ENCODE data around the gene RIMS1.

The RIMS1 gene

DNA sequence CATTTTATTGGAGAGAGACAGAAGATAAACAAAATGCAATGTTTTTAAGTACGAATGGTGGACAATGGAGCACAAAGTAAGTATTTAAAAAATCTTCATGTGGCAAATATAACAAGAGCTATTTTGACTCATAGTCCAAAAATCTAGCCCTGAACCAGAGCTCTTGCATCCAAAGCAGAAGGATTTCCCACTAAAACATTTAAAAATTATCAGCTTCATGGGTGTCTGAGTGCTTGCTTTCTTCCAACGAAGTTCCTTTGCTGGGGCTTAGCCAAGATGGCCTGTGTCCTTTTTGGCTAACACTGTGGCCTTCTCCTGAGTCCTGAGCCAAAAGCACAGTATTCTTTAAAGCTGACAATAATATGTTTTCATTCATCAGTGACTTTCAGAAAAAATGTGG lies 161.7 kb downstream of the RIMS1 start:
- no peak overlapping the region for H3K4me3 ChIP-seq (ENCODE audit: low read length)
- DNase-seq (ENCODE audit: low read depth), result peak; percentile 74
- TF ChIP-seq, protein P1, sequence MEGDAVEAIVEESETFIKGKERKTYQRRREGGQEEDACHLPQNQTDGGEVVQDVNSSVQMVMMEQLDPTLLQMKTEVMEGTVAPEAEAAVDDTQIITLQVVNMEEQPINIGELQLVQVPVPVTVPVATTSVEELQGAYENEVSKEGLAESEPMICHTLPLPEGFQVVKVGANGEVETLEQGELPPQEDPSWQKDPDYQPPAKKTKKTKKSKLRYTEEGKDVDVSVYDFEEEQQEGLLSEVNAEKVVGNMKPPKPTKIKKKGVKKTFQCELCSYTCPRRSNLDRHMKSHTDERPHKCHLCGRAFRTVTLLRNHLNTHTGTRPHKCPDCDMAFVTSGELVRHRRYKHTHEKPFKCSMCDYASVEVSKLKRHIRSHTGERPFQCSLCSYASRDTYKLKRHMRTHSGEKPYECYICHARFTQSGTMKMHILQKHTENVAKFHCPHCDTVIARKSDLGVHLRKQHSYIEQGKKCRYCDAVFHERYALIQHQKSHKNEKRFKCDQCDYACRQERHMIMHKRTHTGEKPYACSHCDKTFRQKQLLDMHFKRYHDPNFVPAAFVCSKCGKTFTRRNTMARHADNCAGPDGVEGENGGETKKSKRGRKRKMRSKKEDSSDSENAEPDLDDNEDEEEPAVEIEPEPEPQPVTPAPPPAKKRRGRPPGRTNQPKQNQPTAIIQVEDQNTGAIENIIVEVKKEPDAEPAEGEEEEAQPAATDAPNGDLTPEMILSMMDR (conservative IDR thresholded peaks at IDR 0.05; ENCODE audit: low read length), result no peak

DNA sequence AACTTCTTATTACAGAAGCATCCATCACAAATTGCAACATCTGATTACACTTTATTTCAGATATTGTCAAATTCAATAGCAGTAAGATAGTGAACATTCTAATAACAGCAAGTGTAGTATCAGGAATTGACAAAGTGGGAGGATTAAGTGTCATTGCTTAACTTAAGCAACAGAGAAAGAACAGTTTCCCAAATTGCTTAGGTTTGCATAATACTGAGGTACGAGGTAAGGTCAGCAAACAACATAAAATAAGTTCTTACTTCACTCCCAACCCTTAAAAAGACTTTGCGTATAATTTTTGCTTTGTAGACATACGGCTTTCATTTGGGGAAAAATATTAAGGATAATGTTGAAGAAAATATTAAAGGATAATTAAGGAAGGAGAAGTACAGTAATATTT lies 163.0 kb downstream of the RIMS1 start:
- no peak for DNase-seq (ENCODE audit: low read depth)
- TF ChIP-seq, protein P1 (conservative IDR thresholded peaks at IDR 0.05; ENCODE audit: low read length), result no peak
- no peak overlapping the region for H3K4me3 ChIP-seq (ENCODE audit: low read length)

DNA sequence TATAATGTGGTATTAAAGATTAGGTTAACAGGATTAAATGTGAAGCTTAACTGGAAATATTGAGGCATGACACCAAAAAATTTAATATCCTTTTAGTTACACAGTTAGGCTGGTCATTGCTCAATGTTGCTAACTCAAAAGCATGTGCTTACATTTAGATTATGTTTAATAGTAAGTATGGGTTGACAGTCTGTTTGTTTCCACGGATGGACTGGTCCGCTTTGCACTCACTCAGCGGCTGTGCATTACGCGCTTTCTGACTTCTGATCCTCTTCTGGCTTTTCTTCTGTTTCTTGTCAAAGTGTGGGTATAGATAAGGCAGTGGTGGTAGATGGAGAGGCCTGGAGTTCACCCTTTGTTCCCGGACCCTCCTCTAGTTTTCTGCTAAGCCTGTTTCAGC lies 174.9 kb downstream of the RIMS1 start:
- TF ChIP-seq, protein P1 (conservative IDR thresholded peaks at IDR 0.05; ENCODE audit: low read length), result no peak
- no peak for DNase-seq (ENCODE audit: low read depth)
- H3K4me3 ChIP-seq (ENCODE audit: low read length), result no peak overlapping the region

DNA sequence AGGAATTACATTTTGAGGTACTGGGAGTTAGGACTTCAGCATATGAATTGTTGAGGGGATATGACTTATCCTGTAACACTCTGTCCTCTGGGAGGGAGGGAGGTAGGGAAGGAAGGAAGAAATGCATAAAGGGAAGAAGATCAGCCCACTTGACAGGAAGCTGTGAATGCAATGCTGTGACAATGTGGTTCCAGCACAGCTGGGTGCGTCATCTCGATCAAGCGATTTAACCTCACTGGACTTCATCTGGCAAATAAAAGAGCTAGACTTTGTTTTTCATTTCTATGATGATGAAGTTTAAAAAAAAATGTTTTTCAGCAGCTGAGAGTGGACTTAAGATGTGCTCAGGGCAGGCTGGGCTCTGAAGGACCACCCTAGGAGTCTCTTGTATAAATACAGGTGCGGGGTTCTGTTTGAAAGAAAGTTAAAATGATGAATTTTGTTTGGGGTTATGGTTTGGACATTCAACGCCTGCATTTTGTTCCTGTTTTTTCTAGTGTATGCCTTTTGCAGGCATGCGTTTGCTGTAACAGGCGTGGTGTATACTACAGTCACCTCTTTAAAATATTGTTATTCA lies 178.1 kb downstream of the RIMS1 start:
- TF ChIP-seq, protein P1 (conservative IDR thresholded peaks at IDR 0.05; ENCODE audit: low read length), result no peak
- H3K4me3 ChIP-seq (ENCODE audit: low read length), result no peak overlapping the region
- DNase-seq (ENCODE audit: low read depth), result peak; percentile 2

DNA sequence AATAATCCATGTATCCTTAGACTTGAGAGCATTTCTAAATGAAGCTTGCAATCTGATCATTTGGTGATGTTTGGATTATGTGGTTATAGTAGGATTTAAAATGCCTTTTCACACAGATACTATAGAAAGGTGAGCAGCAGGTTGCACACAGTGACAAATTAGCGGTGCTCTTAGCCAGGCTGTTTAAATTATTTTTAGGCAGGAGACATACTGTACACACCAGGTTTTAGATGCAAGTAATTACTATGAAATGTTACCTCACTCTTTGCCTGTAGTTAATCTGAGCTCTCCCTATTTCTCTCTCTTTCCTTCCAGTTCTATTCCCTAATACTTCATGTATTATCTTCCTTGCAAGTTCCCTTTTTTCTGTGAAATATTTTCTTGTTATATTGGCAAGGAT lies 191.7 kb downstream of the RIMS1 start:
- no peak for DNase-seq (ENCODE audit: low read depth)
- no peak overlapping the region for H3K4me3 ChIP-seq (ENCODE audit: low read length)
- TF ChIP-seq, protein P1 (conservative IDR thresholded peaks at IDR 0.05; ENCODE audit: low read length), result no peak

DNA sequence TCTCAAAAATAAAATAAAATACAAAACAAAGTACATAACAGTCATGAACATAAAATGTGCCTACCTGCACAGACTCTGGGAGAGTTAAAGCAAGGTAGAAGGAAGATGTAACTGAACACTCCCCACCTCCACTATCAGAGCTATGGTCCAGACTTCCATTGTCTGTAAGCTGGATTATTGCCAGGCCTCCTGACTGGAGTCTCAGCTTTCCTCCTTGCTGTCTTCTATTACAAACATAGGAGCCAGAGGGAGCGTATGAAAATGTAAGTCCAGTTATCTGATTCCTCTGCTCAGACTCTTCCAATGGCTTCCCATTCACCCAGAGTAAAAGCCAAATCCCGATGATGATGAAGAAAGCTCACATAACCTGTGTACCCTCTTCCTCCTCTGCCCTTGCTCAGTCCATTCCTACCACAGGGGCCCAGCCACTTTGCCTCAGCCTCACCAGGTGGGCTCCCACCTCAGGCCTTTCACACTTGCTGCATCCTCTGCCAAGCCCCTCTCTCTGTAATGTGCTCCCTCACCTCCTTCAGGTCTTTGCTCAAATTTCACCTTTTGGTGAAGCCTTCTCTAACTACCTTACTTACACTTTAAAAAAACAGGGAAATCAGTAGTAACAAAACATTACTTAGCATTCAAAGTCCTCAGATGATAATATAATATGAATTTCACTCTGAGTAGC lies 194.1 kb downstream of the RIMS1 start:
- TF ChIP-seq, protein P1 (conservative IDR thresholded peaks at IDR 0.05; ENCODE audit: low read length), result no peak
- DNase-seq (ENCODE audit: low read depth), result no peak
- no peak overlapping the region for H3K4me3 ChIP-seq (ENCODE audit: low read length)

DNA sequence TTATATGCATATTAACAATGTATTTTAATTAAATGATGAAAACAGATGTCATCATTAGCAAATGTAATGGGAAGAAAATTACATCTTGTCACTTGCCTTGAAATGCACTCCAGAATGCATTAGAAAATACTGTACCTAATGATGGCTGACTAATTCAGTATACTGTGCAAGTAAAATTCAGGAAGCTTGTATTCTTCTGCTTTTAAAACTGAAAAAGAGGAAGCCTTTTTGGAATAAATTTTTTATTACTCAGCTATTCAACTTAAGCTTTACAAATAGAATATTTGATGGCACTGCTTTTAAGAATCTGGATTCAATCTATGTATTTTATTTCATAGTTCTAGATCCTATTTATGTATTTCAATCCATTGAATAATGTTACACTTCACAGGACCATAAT lies 195.5 kb downstream of the RIMS1 start:
- no peak overlapping the region for H3K4me3 ChIP-seq (ENCODE audit: low read length)
- DNase-seq (ENCODE audit: low read depth), result no peak
- TF ChIP-seq, protein P1 (conservative IDR thresholded peaks at IDR 0.05; ENCODE audit: low read length), result no peak

Data from AG10803 (cell line).